G401 (cell line): ENCODE data around the gene ZNF615. TPM values are rescaled to one million over a fixed set of nuclear protein-coding genes. Genes with fewer than 3 reads are reported as not detected.

ENCODE experiments used
- total RNA-seq: library from RNA; depleted of rRNA; stranded (reverse); fragments of >200 nt; shearing (Covaris generic); gene quantifications from 2 replicates; pipeline ENCODE4 v1.2.3, GENCODE V29; 2014; rRNA removed

The ZNF615 gene
- total RNA-seq, 1 experiment from 2014 or later, result 9.8 TPM

Other genes starting within 250 kb of the ZNF615 start
- not detected in 2 replicates for gene FPR2, start 247.0 kb downstream of the ZNF615 start, total RNA-seq
- gene FPR3, start 213.1 kb downstream of the ZNF615 start, total RNA-seq, result not detected in 2 replicates
- gene ZNF577, start 120.3 kb downstream of the ZNF615 start, total RNA-seq, result 3.0 and 3.3 TPM in 2 replicates
- gene ZNF649, start 103.2 kb downstream of the ZNF615 start, total RNA-seq, result 7.0 and 10.5 TPM in 2 replicates
- gene ZNF613, start 80.7 kb downstream of the ZNF615 start, total RNA-seq, result 3.5 and 18.3 TPM in 2 replicates
- gene ZNF350, start 21.4 kb downstream of the ZNF615 start, total RNA-seq, result 1.8 and 4.7 TPM in 2 replicates
- 7.3 and 20.3 TPM in 2 replicates for gene ZNF614, start 20.2 kb upstream of the ZNF615 start, total RNA-seq
- gene ZNF432, start 40.6 kb upstream of the ZNF615 start, total RNA-seq, result 6.5 and 14.4 TPM in 2 replicates
- gene ZNF841, start 87.6 kb upstream of the ZNF615 start, total RNA-seq, result 1.8 and 2.2 TPM in 2 replicates
- 6.3 and 8.6 TPM in 2 replicates for gene ZNF616, start 131.7 kb upstream of the ZNF615 start, total RNA-seq
- gene ZNF836, start 163.4 kb upstream of the ZNF615 start, total RNA-seq, result 0.49 and 3.1 TPM in 2 replicates
- 226 and 269 TPM in 2 replicates for gene PPP2R1A, start 181.8 kb upstream of the ZNF615 start, total RNA-seq